Thyroid gland (tissue), 4 donors: Measurements from ENCODE around the gene TCL1B.

Experiments
- CTCF ChIP-seq, 6 experiments: fragments of 200-600 bp in 3 of 6; fragments of 450-650 bp in 3 of 6; sonication (generic) in 3 of 6; IDR thresholded peaks; one replicate each; pipeline ENCODE4 v1.5.1; 2016 to 2019; ENCODE audit warnings: antibody characterized with exemption in 6 of 6, mild to moderate bottlenecking in 2 of 6, inconsistent platforms in 1 of 6, moderate library complexity in 1 of 6
- POLR2A ChIP-seq, 2 donors: fragments of 450-650 bp; IDR thresholded peaks; one replicate each; pipeline ENCODE4 v1.6.1; 2017; ENCODE audit warnings: antibody characterized with exemption in 2 of 2, mild to moderate bottlenecking in 2 of 2, moderate library complexity in 1 of 2

DNA sequence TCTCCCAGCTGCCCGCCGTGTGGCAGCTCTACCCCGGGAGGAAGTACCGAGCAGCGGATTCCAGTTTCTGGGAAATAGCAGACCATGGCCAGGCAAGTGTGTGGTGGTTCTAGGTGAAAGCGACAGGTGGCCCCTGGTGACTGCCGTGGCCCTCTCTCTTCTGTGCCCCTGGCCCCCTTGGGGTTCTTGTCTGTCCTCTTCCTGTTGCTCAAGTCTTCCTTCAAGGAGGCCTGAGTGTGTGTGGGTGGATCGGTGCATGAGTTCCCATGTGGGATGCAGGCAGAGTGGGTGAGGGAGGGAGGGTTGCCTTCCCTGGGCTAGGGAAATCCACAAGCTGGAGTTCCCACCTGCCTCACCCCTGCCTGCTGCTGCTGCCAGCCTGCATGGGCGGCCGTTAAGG is 4.6 kb downstream of the TCL1B start:
- TF ChIP-seq CTCF (IDR thresholded peaks at IDR 0.05) (no peak), POLR2A (IDR thresholded peaks at IDR 0.05) (no peak)
